Vagina (tissue), 2 donors: ENCODE measurements around the gene CRYAB. TPM values are rescaled to one million over a fixed set of nuclear protein-coding genes. Genes with fewer than 3 reads are reported as not detected.

ENCODE experiments used
- DNase-seq, 2 donors: peaks; one replicate each; pipeline ENCODE4 v3.0.0-alpha.2; 2017; ENCODE audit errors: extremely low spot score in 2 of 2
- H3K27ac ChIP-seq: fragments of 200-600 bp; sonication (generic); one replicate; pipeline ENCODE4 v1.5.1; 2019
- H3K27me3 ChIP-seq: fragments of 200-600 bp; sonication (generic); one replicate; pipeline ENCODE4 v1.5.1; 2019
- H3K36me3 ChIP-seq, 2 donors: fragments of 200-600 bp; sonication (generic); one replicate each; pipeline ENCODE4 v1.5.1; 2017 to 2019
- H3K4me1 ChIP-seq: fragments of 200-600 bp; sonication (generic); one replicate; pipeline ENCODE4 v1.5.1; 2019
- H3K4me3 ChIP-seq, 2 donors: fragments of 200-600 bp; sonication (generic); 1 replicate in 1 of 2; 2 replicates in 1 of 2; pipeline ENCODE4 v1.5.1; 2016 to 2019
- H3K9me3 ChIP-seq: fragments of 200-600 bp; sonication (generic); one replicate; pipeline ENCODE4 v1.5.1; 2019
- CTCF ChIP-seq, 3 experiments: fragments of 450-650 bp in 2 of 3; fragments of 200-600 bp in 1 of 3; sonication (generic) in 1 of 3; IDR thresholded peaks; one replicate each; pipeline ENCODE4 v1.5.1; 2017 to 2019; ENCODE audit warnings: antibody characterized with exemption in 3 of 3, mild to moderate bottlenecking in 2 of 3, moderate library complexity in 2 of 3
- POLR2A ChIP-seq, 2 donors: fragments of 450-650 bp; IDR thresholded peaks; one replicate each; pipeline ENCODE4 v1.6.1; 2017; ENCODE audit warnings: antibody characterized with exemption in 2 of 2, mild to moderate bottlenecking in 2 of 2, moderate library complexity in 2 of 2
- POLR2AphosphoS5 ChIP-seq, 2 donors: sonication (generic); formaldehyde crosslinking; IDR thresholded peaks; one replicate each; pipeline ENCODE4 v1.9.0; 2017; ENCODE audit warnings: antibody characterized with exemption in 2 of 2, mild to moderate bottlenecking in 2 of 2, low read depth in 1 of 2; ENCODE audit not compliant: insufficient read depth in 1 of 2
- intact Hi-C: fragments of 100-400 bp; cut with DNase I; formaldehyde crosslinking; loops from one replicate; pipeline ENCODE4 v1.15.1; 2023
- small RNA-seq: library from RNA; depleted of rRNA; stranded (forward); fragments of <200 nt; gene quantifications from one replicate; pipeline ENCODE3, GENCODE V24; 2016
- total RNA-seq: library from RNA; depleted of rRNA; stranded (reverse); fragments of >200 nt; gene quantifications from one replicate; pipeline ENCODE4 v1.2.3, GENCODE V29; 2016

Gene CRYAB
- total RNA-seq, 1 donor from 2014 or later = 161 TPM

GRCh38 chr11:111870522-111870885, 41.1 kb downstream of the CRYAB start:
- Histone ChIP-seq H3K9me3 (no peaks in the 10 kb centered on the region), H3K4me1 (peaks cover 16% of the 10 kb centered on the region), H3K27me3 (no peaks in the 10 kb centered on the region), H3K36me3 (peaks cover 0 to 24% of the 10 kb centered on the region in 2 donors), H3K4me3 (peak overlapping the region; percentile 62 to 93), H3K27ac (peak overlapping the region; percentile 83)
- intact Hi-C loops = loop anchor here (10.0 kb wide), 2 partner anchors 54 to 104 kb away; no protein-coding TSS in a partner anchor
- TF ChIP-seq POLR2AphosphoS5 (IDR thresholded peaks at IDR 0.05; ENCODE audit: insufficient read depth in 1 of 2, low read depth in 1 of 2) (no peak), CTCF (IDR thresholded peaks at IDR 0.05) (no peak), POLR2A (IDR thresholded peaks at IDR 0.05) (no peak)
- no peak for DNase-seq

- intact Hi-C loops = loop anchor here (10.0 kb wide), 2 partner anchors 55 to 105 kb away; no protein-coding TSS in a partner anchor
- Histone ChIP-seq H3K27me3 (no peaks in the 10 kb centered on the region), H3K4me3 (peak overlapping the region in 1 of 2 donors; percentile 62), H3K9me3 (no peaks in the 10 kb centered on the region), H3K27ac (no peak overlapping the region), H3K36me3 (peaks cover 0 to 26% of the 10 kb centered on the region in 2 donors), H3K4me1 (peaks cover 16% of the 10 kb centered on the region)
- TF ChIP-seq POLR2AphosphoS5 (IDR thresholded peaks at IDR 0.05; ENCODE audit: insufficient read depth in 1 of 2, low read depth in 1 of 2) (no peak), POLR2A (IDR thresholded peaks at IDR 0.05) (no peak), CTCF (IDR thresholded peaks at IDR 0.05) (no peak)
- DNase-seq = no peak
Observed at GRCh38 chr11:111870113-111870512, 41.5 kb downstream of the CRYAB start.

GRCh38 chr11:111860257-111860656, 51.3 kb downstream of the CRYAB start:
- Histone ChIP-seq H3K27me3 (no peaks in the 10 kb centered on the region), H3K27ac (no peak overlapping the region), H3K36me3 (peaks cover 3 to 37% of the 10 kb centered on the region in 2 donors), H3K9me3 (no peaks in the 10 kb centered on the region), H3K4me1 (no peaks in the 10 kb centered on the region), H3K4me3 (no peak overlapping the region)
- DNase-seq = no peak
- intact Hi-C loops = no loop called here
- no peak for TF ChIP-seq CTCF (IDR thresholded peaks at IDR 0.05)
- no peak for TF ChIP-seq POLR2A (IDR thresholded peaks at IDR 0.05)
- no peak for TF ChIP-seq POLR2AphosphoS5 (IDR thresholded peaks at IDR 0.05; ENCODE audit: insufficient read depth in 1 of 2, low read depth in 1 of 2)

Small RNA genes within 50 kb of the gene (small RNA-seq; reads per million reads assigned to genes)
- gene C11orf52 (not detected), gene GNG5P3 (not detected), gene RNA5SP351 (not detected), gene RPL37AP8 (not detected)

Other genes with a start within 250 kb of the CRYAB start
- 35.6 TPM for gene PPP2R1B, start 145.4 kb downstream of the CRYAB start, total RNA-seq
- gene ALG9, start 40.2 kb downstream of the CRYAB start, total RNA-seq = 31.7 TPM
- gene FDXACB1, start 32.6 kb downstream of the CRYAB start, total RNA-seq = not detected
- 22.6 TPM for gene CFAP68, start 32.2 kb downstream of the CRYAB start, total RNA-seq
- not detected for gene HSPB2, start 964 bp upstream of the CRYAB start, total RNA-seq
- gene C11orf52, start 7.1 kb upstream of the CRYAB start, total RNA-seq = 1.5 TPM
- gene DIXDC1, start 25.6 kb upstream of the CRYAB start, total RNA-seq = 36.8 TPM
- 19.4 TPM for gene DLAT, start 113.6 kb upstream of the CRYAB start, total RNA-seq
- gene PIH1D2, start 162.2 kb upstream of the CRYAB start, total RNA-seq = 1.5 TPM
- gene NKAPD1, start 162.5 kb upstream of the CRYAB start, total RNA-seq = 11.8 TPM
- gene TIMM8B, start 175.0 kb upstream of the CRYAB start, total RNA-seq = 43.0 TPM
- gene SDHD, start 175.1 kb upstream of the CRYAB start, total RNA-seq = 121 TPM